Mucosa of stomach (tissue), 1 donor: ENCODE results near the gene SLC12A5.

Experiments used
- H3K27me3 ChIP-seq: one replicate; pipeline ENCODE4 v1.7.0; 2013; ENCODE audit warnings: mild to moderate bottlenecking, low read length; ENCODE audit not compliant: control insufficient read depth, insufficient read depth
- H3K36me3 ChIP-seq: one replicate; pipeline ENCODE4 v1.7.0; 2013; ENCODE audit warnings: low read length; ENCODE audit not compliant: control insufficient read depth, insufficient read depth
- H3K4me1 ChIP-seq: one replicate; pipeline ENCODE4 v1.7.0; 2013; ENCODE audit warnings: mild to moderate bottlenecking, low read length; ENCODE audit not compliant: control insufficient read depth, insufficient read depth
- H3K4me3 ChIP-seq: one replicate; pipeline ENCODE4 v1.7.0; 2013; ENCODE audit warnings: low read length
- H3K9ac ChIP-seq: one replicate; pipeline ENCODE4 v1.7.0; 2013; ENCODE audit warnings: mild to moderate bottlenecking, low read length, moderate library complexity
- H3K9me3 ChIP-seq: one replicate; pipeline ENCODE4 v1.7.0; 2013; ENCODE audit warnings: mild to moderate bottlenecking, low read length, moderate library complexity; ENCODE audit not compliant: control insufficient read depth
- donor health status: Pancreatic carcinoma.

Gene SLC12A5

GRCh38 chr20:46077642-46078305, 48.8 kb downstream of the SLC12A5 start:
- Histone ChIP-seq H3K27me3 (no peaks in the 10 kb centered on the region), H3K9ac (no peak overlapping the region), H3K9me3 (no peaks in the 10 kb centered on the region), H3K36me3 (no peaks in the 10 kb centered on the region), H3K4me1 (no peaks in the 10 kb centered on the region), H3K4me3 (no peak overlapping the region)

DNA sequence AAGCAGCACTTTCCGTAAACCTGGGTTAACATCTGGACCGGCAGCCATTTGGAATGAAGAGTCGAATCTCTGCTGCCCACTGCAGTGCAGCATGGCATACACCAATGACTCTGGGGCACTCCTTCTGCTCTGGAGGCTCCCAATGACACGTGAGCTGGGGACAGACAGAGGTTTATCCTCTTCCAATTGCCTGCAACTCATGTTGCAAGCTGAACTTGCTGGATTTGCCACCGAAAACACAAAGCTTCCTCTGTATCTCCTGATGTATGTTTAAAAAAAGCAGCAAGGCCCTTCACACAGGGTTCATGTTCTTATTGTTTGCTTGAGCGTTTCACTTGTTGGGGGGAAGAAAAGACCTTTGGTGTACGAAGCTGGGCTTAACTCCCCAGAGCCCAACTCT, 49.9 kb downstream of the SLC12A5 start:
- Histone ChIP-seq H3K27me3 (no peaks in the 10 kb centered on the region), H3K9me3 (no peaks in the 10 kb centered on the region), H3K4me3 (no peak overlapping the region), H3K4me1 (peaks cover 10% of the 10 kb centered on the region), H3K36me3 (no peaks in the 10 kb centered on the region), H3K9ac (no peak overlapping the region)

DNA sequence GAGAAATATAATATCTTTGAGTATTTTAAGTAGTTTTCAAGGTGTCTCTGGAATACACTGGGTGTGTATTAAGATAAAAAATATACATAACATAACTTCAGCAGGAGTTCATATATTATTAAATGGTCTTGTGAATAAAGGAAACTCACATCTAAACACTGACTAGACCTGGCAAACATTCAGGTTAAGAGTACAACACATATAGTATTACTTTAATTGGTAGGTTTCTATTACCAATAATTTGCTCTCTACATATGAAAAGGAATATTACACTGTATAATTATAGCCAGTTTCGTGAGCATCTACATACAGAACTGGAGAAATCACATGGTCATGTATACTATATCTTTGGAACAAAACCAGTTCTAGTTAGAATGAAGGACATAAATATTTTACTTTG, 52.1 kb downstream of the SLC12A5 start:
- H3K4me1 ChIP-seq, result peaks cover 31% of the 10 kb centered on the region
- H3K9me3 ChIP-seq, result no peaks in the 10 kb centered on the region
- no peaks in the 10 kb centered on the region for H3K36me3 ChIP-seq
- H3K9ac ChIP-seq, result no peak overlapping the region
- H3K4me3 ChIP-seq, result no peak overlapping the region
- H3K27me3 ChIP-seq, result no peaks in the 10 kb centered on the region

DNA sequence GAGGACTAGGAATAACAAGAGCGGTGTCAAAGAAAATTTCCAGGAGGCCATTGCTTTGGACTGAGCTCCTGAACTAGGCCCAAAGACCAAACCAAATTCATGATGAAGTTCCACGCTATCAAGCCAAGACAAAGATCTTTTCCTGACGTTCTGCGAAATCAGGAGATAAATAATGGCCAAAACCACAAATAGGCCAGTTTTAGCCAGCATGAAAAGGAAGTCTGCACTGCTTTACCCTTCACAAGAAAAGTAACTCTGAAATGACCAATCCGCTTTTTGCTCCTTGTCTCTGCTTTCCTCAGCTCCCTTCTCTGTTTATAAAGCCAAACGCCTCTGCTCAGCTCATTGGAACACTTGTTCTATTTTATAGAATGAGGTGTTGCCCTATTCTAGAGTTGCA, 54.1 kb downstream of the SLC12A5 start:
- Histone ChIP-seq H3K36me3 (no peaks in the 10 kb centered on the region), H3K9ac (no peak overlapping the region), H3K27me3 (no peaks in the 10 kb centered on the region), H3K9me3 (no peaks in the 10 kb centered on the region), H3K4me3 (no peak overlapping the region), H3K4me1 (peaks cover 42% of the 10 kb centered on the region)

DNA sequence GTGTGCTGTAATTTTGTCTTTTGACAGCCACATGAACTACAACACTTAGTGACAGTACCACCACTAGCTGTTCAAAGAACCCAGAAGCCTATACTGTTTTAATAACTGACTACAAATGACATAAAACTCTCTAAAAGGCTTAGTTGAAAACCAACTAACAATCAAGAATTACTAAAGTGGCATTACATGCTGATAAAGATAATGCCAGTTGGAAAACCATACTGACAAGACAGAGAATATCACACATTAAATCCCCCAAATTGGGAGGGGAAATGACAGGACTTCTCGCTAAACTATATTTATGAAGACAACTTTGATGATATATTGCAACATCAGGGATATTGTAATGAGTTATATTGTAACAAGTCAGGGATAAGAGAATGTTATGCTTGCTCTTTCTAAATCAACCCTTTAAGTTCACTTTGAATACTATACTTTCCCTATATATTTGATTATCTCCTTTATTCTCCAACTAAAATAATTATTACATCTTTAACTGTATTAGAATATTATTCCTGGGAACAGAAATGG, 54.6 kb downstream of the SLC12A5 start:
- H3K4me1 ChIP-seq, result peaks cover 42% of the 10 kb centered on the region
- H3K9me3 ChIP-seq, result no peaks in the 10 kb centered on the region
- no peak overlapping the region for H3K4me3 ChIP-seq
- H3K27me3 ChIP-seq, result no peaks in the 10 kb centered on the region
- no peaks in the 10 kb centered on the region for H3K36me3 ChIP-seq
- H3K9ac ChIP-seq, result no peak overlapping the region

DNA sequence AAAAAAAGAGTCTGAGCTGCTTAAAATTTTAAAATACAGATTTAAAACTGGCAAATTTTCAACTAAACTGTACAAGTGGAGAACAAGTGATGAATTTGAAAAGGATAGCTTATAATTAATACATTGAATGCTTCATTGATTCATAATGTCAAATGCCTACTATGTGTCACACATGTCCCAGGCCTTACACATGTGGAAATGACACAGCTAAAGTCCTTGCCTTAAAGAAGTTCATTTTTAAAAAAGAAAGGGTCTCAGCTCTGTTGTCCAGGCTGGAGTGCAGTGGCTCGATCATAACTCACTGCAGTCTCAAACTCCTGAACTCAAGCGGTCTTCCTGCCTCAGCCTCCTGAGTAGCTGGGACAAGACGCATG, 55.8 kb downstream of the SLC12A5 start:
- H3K9ac ChIP-seq, result no peak overlapping the region
- no peak overlapping the region for H3K4me3 ChIP-seq
- peaks cover 42% of the 10 kb centered on the region for H3K4me1 ChIP-seq
- H3K36me3 ChIP-seq, result no peaks in the 10 kb centered on the region
- H3K9me3 ChIP-seq, result no peaks in the 10 kb centered on the region
- H3K27me3 ChIP-seq, result no peaks in the 10 kb centered on the region

DNA sequence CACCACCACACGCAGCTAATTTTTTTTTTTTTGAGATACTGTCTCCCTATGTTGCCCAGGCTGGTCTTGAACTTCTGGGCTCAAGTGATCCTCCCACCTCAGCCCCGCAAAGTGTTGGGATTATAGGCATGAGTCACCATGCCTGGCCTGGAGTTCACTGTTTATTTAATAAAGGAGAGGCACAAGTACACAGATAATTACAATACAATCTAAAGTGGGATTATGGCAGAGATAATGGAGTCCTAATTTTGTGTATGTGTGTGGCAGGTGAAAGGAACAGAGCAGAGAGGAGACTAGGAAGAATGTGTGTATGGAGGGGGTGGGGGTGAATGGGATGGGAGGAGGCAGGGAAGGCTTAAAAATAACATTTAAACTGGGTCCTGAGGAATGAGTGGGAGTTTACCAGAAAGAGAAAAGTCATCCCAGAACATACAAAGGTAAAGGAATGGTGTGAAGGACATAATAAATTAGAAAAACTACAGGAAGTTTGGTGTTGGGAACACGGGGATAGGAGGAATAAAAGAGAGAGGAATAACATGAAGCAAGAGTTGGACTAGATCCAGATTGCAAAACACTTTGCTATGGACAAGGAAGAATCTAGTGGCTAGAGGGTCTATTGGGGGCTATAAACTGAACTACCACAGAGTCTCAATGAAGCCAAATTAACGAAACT, 56.3 kb downstream of the SLC12A5 start:
- Histone ChIP-seq H3K4me3 (no peak overlapping the region), H3K27me3 (no peaks in the 10 kb centered on the region), H3K9ac (no peak overlapping the region), H3K9me3 (no peaks in the 10 kb centered on the region), H3K4me1 (peaks cover 42% of the 10 kb centered on the region), H3K36me3 (no peaks in the 10 kb centered on the region)

- no peaks in the 10 kb centered on the region for H3K36me3 ChIP-seq
- H3K4me3 ChIP-seq, result no peak overlapping the region
- H3K9me3 ChIP-seq, result no peaks in the 10 kb centered on the region
- no peak overlapping the region for H3K9ac ChIP-seq
- H3K27me3 ChIP-seq, result no peaks in the 10 kb centered on the region
- peaks cover 42% of the 10 kb centered on the region for H3K4me1 ChIP-seq
Measured at GRCh38 chr20:46087161-46087560, 58.1 kb downstream of the SLC12A5 start.

- H3K9me3 ChIP-seq, result no peaks in the 10 kb centered on the region
- peaks cover 36% of the 10 kb centered on the region for H3K4me1 ChIP-seq
- H3K9ac ChIP-seq, result peak overlapping the region; percentile 88
- no peaks in the 10 kb centered on the region for H3K36me3 ChIP-seq
- no peaks in the 10 kb centered on the region for H3K27me3 ChIP-seq
- peak overlapping the region; percentile 75 for H3K4me3 ChIP-seq
Measured at GRCh38 chr20:46088409-46089166, 59.6 kb downstream of the SLC12A5 start.

GRCh38 chr20:46089167-46089416, 60.1 kb downstream of the SLC12A5 start:
- Histone ChIP-seq H3K4me1 (peaks cover 31% of the 10 kb centered on the region), H3K9me3 (no peaks in the 10 kb centered on the region), H3K27me3 (no peaks in the 10 kb centered on the region), H3K9ac (peak overlapping the region; percentile 88), H3K4me3 (peak overlapping the region; percentile 75), H3K36me3 (no peaks in the 10 kb centered on the region)

- H3K4me3 ChIP-seq, result peak within 1 kb of the TSS; percentile 75
- no peaks in the 10 kb centered on the region for H3K27me3 ChIP-seq
- H3K9ac ChIP-seq, result peak within 1 kb of the TSS; percentile 88
- no peaks in the 10 kb centered on the region for H3K36me3 ChIP-seq
- H3K4me1 ChIP-seq, result peaks cover 25% of the 10 kb centered on the region
- no peaks in the 10 kb centered on the region for H3K9me3 ChIP-seq
Measured at GRCh38 chr20:46089417-46090388, 60.7 kb downstream of the SLC12A5 start, which contains the start of gene NCOA5. Gene NCOA5, minus strand, starts transcription at chr20:46089962. Its CDS starts 10,538 bp downstream, at chr20:46079424.
